Tongue (tissue), 2 donors: ENCODE data around the gene ZNF850. TPM values are rescaled to one million over a fixed set of nuclear protein-coding genes. Genes with fewer than 3 reads are reported as not detected.
"Not testable (repeated sequence)": the region's sequence is repeated elsewhere in the genome, so short reads cannot be mapped to it uniquely, and the experiment has no call there.

Experiments
- DNase-seq: peaks from one replicate; pipeline ENCODE4 v3.0.0-alpha.2; 2015
- total RNA-seq: library from RNA; depleted of rRNA; stranded (reverse); fragments of >200 nt; gene quantifications from one replicate; pipeline ENCODE4 v1.2.3, GENCODE V29; 2014

Gene ZNF850
- total RNA-seq: 4.2 TPM

DNA sequence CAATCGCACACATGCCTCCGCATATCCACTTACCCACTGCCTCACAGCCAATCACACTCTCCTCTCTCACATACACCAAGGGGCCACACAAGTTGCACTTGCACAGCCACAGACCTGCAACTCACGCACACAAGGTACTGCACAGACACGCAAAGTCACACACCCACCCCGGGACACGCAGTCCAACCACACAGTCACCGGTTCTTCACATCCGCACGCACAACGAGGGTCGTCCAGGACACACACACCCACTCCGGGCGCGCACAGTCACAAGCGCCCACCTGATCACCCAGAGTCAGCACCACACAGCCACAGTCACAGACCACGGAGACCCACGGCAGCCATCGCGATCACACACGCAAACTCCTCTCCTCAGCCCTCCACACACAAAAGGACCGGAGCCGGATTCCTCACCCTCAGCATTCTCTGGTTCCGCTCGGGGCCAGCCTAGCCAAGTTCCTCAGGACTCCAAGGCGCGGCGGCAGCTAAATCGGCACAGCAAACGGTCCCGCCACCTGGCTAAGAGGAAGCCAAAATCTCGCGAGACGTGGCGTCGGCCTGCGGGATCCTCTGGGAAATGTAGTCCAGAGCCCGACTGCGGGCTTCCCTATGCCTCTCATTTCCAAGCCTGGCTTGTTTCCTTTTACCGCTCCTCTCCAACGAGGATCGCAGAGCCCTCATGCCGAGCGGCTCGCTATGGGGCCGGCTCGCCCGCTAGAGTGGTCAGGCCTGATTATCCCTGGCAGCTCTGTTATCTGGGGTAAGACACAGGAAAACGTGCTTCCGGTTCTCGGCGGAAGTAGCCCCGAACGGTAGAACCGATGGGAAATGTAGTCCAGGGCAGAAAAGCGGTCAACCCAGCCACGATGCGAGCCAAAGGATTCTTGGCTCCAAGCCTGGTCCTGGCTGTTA lies at the start of gene ZNF850:
ZNF850 (minus strand) TSS at position 497 of the 912 bp plus-strand sequence. CDS start 10,201 bp downstream, outside the sequence.
- DNase-seq: peak; percentile 98

- DNase-seq: no peak
These were observed 49.2 kb upstream of the ZNF850 start for GRCh38 chr19:36821758-36822157.

- DNase-seq: no peak
These were observed 46.6 kb upstream of the ZNF850 start for GRCh38 chr19:36819130-36819630.

- no peak for DNase-seq
These were observed 34.4 kb upstream of the ZNF850 start for GRCh38 chr19:36807029-36807428.

- no peak for DNase-seq
These were observed 32.8 kb upstream of the ZNF850 start for GRCh38 chr19:36805364-36805763.

DNA sequence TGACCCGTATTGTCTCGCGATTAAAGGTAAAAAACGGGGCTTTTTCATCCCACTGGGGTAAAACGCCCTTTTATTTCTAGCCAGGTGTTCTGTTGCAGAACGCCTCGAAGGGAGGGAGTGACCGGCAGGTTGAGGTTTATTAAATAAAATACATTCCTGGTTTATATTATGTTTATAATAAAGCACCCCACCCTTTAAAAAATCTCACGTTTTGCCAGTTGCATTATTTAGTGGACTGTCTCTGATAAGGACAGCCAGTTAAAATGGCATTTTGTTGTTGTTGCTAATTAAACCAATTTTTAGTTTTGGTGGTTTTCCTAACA lies 25.1 kb upstream of the ZNF850 start:
- no peak for DNase-seq

- DNase-seq: no peak
These were observed 24.0 kb upstream of the ZNF850 start for GRCh38 chr19:36796714-36796992.

DNA sequence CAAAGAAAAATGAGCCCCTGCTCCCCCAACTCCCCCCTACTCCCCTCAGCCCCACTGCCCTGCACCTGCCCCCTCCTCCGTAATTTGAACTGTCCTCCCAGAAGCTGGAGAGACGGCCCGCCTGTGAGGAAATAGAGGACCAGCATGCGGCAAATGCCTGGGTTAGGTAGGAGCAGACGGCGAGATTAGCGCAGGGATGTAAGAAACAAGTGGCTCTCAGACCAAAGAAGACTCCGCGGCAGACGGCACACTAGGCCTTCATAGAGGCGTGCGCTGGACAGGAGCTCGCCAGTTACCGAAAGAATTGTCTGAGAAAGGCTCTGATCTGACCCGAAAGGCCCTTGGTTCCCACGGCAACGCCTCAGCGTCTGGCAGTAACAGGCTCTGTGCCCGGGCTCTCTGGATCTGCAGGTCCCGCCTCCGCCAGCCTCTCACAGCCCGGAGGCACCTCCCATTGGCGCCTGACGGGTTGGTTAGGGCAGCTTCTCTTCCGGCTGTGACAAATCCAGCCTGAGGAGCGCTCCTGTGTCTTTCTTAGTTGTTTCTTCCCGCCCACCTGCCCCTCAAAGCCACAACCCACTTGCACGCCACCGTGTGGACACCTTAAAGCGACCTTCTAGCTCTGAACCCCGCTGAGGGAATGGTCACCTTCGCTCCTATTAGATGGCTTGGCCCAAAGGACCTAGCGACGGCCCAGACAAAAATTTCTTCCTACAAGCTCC lies 19.0 kb upstream of the ZNF850 start:
- peak; percentile 36 for DNase-seq

GRCh38 chr19:36775768-36776167 lies 3.2 kb upstream of the ZNF850 start:
- DNase-seq: peak; percentile 57

DNA sequence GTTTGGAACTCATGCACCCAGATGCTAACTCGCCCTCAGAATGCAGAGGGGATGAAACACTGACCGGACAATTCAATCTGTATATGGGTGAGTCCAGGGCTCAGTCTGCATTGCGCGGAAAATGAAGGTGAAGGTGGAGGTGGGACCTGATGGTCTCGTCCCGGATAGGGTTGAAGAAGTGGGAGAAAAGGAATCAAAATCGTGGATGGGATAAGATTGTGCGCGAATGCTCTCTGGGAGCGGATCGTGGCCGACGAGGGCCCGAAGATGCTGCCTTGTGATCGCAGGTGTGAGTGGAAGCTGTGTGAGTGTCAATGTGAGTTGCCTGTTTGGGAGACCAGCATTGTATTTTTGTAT lies 594 bp upstream of the ZNF850 start:
- no peak for DNase-seq

DNA sequence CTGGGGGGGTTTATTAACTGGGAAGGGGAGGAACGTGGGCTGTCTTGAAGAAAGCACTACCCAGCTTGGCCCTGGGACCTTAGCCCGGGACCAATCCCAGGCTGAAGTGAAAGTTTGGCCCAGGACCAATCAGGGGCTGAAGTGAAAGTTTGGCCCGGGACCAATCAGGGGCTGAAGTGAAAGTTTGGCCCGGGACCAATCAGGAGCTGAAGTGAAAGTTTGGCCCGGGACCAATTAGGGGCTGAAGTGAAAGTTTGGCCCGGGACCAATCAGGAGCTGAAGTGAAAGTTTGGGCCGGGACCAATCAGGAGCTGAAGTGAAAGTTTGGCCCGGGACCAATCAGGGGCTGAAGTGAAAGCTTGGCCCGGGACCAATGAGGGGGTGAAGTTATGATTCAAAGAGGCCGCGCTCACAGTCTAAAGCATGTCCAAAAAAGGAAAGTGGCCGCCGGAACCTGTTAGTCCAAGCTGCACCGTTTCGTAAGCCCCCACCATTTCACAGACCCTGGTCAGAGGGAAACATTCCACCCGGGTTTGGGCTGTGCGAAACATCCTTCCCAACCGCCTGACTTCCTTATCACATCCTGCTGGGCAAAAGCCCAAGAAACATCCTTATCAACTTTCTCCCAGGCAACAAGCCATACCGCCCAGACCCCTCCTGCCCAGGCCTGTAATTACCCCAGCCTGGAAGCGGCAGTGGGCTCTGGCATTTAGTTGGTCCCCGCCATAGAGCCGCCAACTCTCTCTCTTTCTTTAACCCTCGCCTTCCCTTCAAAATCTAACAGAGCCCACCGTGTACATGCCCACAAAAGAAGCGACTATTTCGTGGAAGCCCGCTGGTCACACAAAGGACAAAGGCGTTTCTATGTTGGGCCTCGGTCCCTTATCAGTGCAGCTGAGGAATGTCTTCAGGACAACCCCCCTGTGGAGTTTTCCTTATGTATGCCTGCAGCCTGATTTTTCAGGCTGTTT lies 1.1 kb downstream of the ZNF850 start:
- peak; percentile 83 for DNase-seq

- no peak for DNase-seq
These were observed 22.4 kb downstream of the ZNF850 start for GRCh38 chr19:36750066-36750691.

DNA sequence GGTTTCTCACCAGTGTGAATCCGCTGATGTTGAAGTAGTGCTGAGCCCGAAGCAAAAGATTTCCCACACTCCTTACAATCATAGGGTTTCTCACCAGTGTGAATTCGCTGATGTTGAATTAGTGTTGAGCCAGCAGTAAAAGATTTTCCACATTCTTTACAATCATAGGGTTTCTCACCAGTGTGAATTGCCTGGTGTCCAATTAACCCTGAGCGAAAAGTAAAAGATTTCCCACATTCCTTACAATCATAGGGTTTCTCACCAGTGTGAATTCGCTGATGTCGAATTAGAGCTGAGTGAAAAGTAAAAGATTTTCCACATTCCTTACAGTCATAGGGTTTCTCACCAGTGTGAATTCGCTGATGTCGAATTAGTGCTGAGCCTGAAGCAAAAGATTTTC lies 23.0 kb downstream of the ZNF850 start:
- DNase-seq: not testable (repeated sequence)

GRCh38 chr19:36748431-36749275 lies 24.0 kb downstream of the ZNF850 start:
- DNase-seq: no peak

- no peak for DNase-seq
These were observed 24.9 kb downstream of the ZNF850 start for GRCh38 chr19:36747750-36748149.

DNA sequence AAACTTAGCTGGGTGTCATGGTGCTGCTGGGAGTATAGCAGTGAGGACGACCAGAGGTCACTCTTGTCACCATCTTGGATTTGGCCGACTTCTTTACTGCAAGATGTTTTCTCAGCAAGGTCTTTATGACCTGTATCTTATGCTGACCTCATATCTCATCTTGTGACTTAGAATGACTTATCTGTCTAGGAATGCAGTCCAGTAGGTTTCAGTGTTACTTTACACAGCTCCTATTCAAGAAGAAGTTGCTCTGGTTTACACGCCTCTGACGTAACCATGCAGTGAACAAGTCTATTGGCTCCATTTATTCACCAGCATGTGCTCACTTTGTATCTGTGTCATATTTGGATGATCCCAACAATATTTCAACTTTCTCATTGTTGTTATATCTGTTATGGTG lies 26.7 kb downstream of the ZNF850 start:
- no peak for DNase-seq

DNA sequence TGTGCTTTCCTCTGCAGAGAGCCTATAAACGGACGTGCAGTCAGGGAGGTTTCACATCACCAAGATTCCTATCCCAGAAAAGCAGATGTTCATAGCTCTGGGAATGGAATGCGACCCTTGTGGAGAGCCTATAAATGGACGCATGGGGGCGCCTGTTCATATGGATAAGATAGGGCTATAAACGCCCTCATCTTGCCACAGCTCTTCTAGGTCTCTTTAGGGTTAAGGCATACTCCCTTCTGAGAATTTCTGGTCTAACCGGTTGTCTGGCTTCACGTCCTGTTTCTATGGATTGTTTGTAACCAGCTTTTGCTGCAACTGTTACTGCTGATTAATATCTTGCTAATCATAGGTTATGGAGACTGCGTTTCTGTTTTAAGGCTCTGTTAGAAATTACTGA lies 36.4 kb downstream of the ZNF850 start:
- not testable (repeated sequence) for DNase-seq

- DNase-seq: no peak
These were observed 52.7 kb downstream of the ZNF850 start for GRCh38 chr19:36719687-36720556.

DNA sequence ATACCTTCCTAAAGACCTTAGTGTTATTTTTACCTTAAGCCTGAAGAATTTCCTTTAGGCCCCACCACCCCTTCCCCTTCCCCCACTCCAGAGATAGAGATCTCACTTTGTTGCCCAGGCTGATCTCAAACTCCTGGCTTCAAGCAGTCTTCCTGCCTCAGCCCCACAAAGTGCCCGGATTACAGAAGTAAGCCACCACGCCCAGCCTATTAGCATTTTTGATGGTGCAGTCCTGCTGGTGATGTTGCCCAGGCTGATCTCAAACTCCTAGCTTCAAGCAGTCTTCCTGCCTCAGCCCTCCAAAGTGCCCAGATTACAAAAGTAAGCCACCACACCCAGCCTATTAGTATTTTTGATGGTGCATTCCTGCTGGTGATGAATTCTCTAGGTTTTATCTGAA lies 63.2 kb downstream of the ZNF850 start:
- no peak for DNase-seq

DNA sequence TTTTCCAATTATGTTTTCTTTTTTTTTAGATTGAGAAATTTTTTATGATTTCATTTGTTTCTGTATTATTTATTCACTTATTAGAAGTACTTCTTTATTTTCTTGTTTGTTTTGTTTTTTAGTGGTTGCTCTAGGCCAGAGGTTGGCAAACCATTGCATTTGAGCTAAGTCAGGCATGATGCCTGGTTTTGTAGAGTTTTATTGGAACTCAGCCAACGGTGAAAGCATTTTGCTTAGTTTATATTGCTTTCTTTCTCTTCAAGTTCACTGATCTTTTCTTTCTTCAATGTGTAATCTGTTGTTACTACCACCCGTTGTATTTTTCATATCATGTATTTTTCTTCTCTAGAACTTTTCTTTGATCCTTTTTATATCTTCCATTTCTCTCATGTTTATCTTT lies 65.5 kb downstream of the ZNF850 start:
- DNase-seq: no peak
